K562 (cell line): ENCODE measurements around the gene HEATR3. TPM values are rescaled to one million over a fixed set of nuclear protein-coding genes. Genes with fewer than 3 reads are reported as not detected.

Source experiments
- CHD1 ChIP-seq: fragments of 200-600 bp; sonication (generic); IDR thresholded peaks from one replicate; pipeline ENCODE4 v1.6.1; 2012; ENCODE audit warnings: mild to moderate bottlenecking, moderate library complexity, low read length, inconsistent platforms
- DEAF1 ChIP-seq: fragments of 450-650 bp; formaldehyde crosslinking; IDR thresholded peaks from 2 replicates; pipeline ENCODE4 v1.4.0; 2020; ENCODE audit warnings: mild to moderate bottlenecking, moderate library complexity
- ILF3 ChIP-seq: fragments of 450-650 bp; IDR thresholded peaks from 2 replicates; pipeline ENCODE4 v1.6.1; 2018; ENCODE audit warnings: antibody characterized with exemption, mild to moderate bottlenecking, moderate library complexity, borderline replicate concordance
- MCM7 ChIP-seq, 2 experiments: fragments of 450-650 bp; IDR thresholded peaks; 2 replicates each; pipeline ENCODE4 v1.6.1; 2016 to 2018
- MLX ChIP-seq, 2 experiments: fragments of 450-650 bp in 1 of 2; sonication (generic) in 1 of 2; formaldehyde crosslinking; conservative IDR thresholded peaks; 2 replicates each; pipeline versions ENCODE4 v1.4.0 to v1.8.1; 2020 to 2022; ENCODE audit warnings: mild to moderate bottlenecking in 1 of 2, missing genetic modification reagents in 1 of 2
- NKRF ChIP-seq: fragments of 450-650 bp; IDR thresholded peaks from 2 replicates; pipeline ENCODE4 v1.6.1; 2016; ENCODE audit warnings: borderline replicate concordance
- RHOXF2B ChIP-seq: fragments of 250-450 bp; sonication (Bioruptor Pico); conservative IDR thresholded peaks from 2 replicates; pipeline ENCODE4 v1.5.1; 2021
- RREB1 ChIP-seq: fragments of 250-450 bp; sonication (Bioruptor Pico); IDR thresholded peaks from 2 replicates; pipeline ENCODE4 v1.4.0; 2020
- TAF1 ChIP-seq: IDR thresholded peaks from 2 replicates; pipeline ENCODE4 v1.6.1; 2011; ENCODE audit warnings: mild to moderate bottlenecking, low read length, moderate library complexity; ENCODE audit not compliant: insufficient read depth, control insufficient read depth, severe bottlenecking; ENCODE audit errors: extremely low read depth
- TAF15 ChIP-seq: fragments of 200-400 bp; formaldehyde crosslinking; IDR thresholded peaks from 2 replicates; pipeline ENCODE4 v1.6.1; 2017; ENCODE audit warnings: mild to moderate bottlenecking, low read depth, low read length, moderate library complexity
- TCFL5 ChIP-seq: fragments of 250-450 bp; sonication (Bioruptor Pico); conservative IDR thresholded peaks from 2 replicates; pipeline ENCODE4 v1.6.1; 2021; ENCODE audit warnings: mild to moderate bottlenecking, moderate library complexity, matching md5 sums
- ZNF282 ChIP-seq: sonication (generic); formaldehyde crosslinking; IDR thresholded peaks from 2 replicates; pipeline ENCODE4 v1.8.1; 2023; ENCODE audit warnings: missing genetic modification reagents
- ZNF445 ChIP-seq: fragments of 250-450 bp; sonication (Bioruptor Pico); IDR thresholded peaks from 2 replicates; pipeline ENCODE4 v1.4.0; 2020; ENCODE audit warnings: low read depth, mild to moderate bottlenecking, moderate library complexity
- polyA plus RNA-seq, 8 experiments: library from polyadenylated mRNA; depleted of rRNA in 4 of 8; stranded (reverse) in 5 of 8; unstranded in 3 of 8; fragments of >200 nt; fragmentation: Nextera tagmentation in 2 of 8; fragmentation: Illumina TruSeq in 1 of 8; extraction: Ambion mirVana in 2 of 8; extraction: Trizol in 1 of 8; gene quantifications; 2 replicates each; pipeline versions ENCODE4 v1.2.1 to v1.2.3, GENCODE V29; 2011 to 2014; ENCODE audit warnings: inconsistent platforms in 1 of 8, missing spikeins in 1 of 8
- total RNA-seq, 7 experiments: library from RNA; depleted of rRNA in 6 of 7; stranded (reverse); fragments of >200 nt in 6 of 7; fragmentation: Illumina TruSeq in 2 of 7; extraction: Trizol in 2 of 7; gene quantifications; 2 replicates each; pipeline versions ENCODE4 v1.2.1 to v1.2.3, GENCODE V29; 2011 to 2021; ENCODE audit warnings: low replicate concordance in 1 of 7

Gene HEATR3
- total and polyA plus RNA-seq, 9 of the 15 experiments (the other 6 are each of a cell fraction or from before 2014, with no cell fraction given), result 1.7 to 30.2 (median 18.8) TPM

DNA sequence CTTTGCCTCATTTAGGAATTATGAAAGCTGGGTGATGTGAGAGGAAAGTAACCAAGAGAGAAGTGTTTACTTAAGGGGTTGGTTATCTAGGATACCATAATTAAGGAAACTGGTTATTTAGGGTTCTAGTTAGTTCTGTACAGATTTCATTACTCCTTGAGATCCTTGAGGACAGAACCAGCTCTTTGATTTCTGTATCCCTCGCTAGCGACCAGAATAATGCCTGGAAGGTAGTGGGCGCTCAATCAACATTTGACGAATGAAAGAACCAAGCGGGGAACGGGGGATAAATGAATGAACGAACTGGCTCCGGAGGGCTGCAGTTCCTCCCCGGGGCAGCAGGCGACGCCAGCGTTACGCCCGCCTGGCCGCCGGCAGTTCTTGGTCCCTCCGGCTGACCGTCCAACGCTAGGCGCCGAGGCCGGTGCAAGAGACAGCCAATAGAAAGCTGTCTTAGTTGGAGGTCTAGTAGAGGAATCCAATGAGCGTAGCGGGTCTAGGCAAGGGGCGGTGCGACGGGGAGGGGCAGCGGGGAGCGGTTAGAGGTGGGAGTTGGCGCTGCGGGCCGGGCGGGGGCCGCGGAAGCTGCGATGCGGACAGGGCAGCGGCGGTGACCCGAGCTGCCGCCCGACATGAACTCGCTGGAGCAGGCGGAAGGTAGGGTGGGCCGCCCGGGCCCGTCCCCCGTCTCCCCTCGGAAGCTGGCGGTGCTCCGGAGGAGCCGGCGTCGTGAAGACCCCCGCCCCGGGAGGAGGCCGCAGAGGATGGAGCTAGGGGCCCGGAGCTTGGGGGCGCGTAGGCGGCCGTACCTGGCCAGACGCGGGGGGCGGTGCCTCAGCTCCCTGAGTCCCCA is 40.9 kb upstream of the HEATR3 start, which contains the start of gene CNEP1R1 (continued):
- TF ChIP-seq DEAF1 (CRISPR knock-in tag), result peak; percentile 95
- TF ChIP-seq CHD1, result no peak
- TF ChIP-seq ZNF282, result no peak
- no peak for TF ChIP-seq MCM7 (IDR thresholded peaks at IDR 0.05)
- TF ChIP-seq TCFL5, result no peak
- no peak for TF ChIP-seq TAF15
- no peak for TF ChIP-seq RREB1 (CRISPR knock-in tag)
- 0 out of 2 replicates have a peak, but pooled peaks have one; percentile 38 for TF ChIP-seq NKRF
- no peak for TF ChIP-seq ILF3
- no peak for TF ChIP-seq MLX (CRISPR knock-in tag; conservative IDR thresholded peaks at IDR 0.05)
- TF ChIP-seq RHOXF2B (CRISPR knock-in tag), result no peak
- no peak for TF ChIP-seq ZNF445 (CRISPR knock-in tag)
- TF ChIP-seq TAF1, result peak; percentile 42
